Measurements from ENCODE around the gene VENTX. TPM values are rescaled to one million over a fixed set of nuclear protein-coding genes. Genes with fewer than 3 reads are reported as not detected.

Gene VENTX
- total RNA-seq, 1 donor from 2014 or later, result 1.2 TPM

- peaks cover 62% of the 10 kb centered on the region for H3K27me3 Mint-ChIP-seq
- no peaks in the 10 kb centered on the region for H3K9me3 Mint-ChIP-seq (ENCODE audit: low read depth)
- no peak for TF ChIP-seq CTCF (IDR thresholded peaks at IDR 0.05; ENCODE audit: unreplicated experiment)
- no peak overlapping the region for H3K27ac Mint-ChIP-seq
- no peak overlapping the region for H3K4me3 Mint-ChIP-seq (ENCODE audit: low read depth)
- peaks cover 7% of the 10 kb centered on the region for H3K4me1 Mint-ChIP-seq (ENCODE audit: low read depth)
- H3K36me3 Mint-ChIP-seq (ENCODE audit: insufficient read depth), result peaks cover 1% of the 10 kb centered on the region
- no peak for DNase-seq (ENCODE audit: low spot score, unreplicated experiment)
Measured at GRCh38 chr10:133239990-133240389, 2.3 kb downstream of the VENTX start.

GRCh38 chr10:133241501-133242205 is 4.0 kb downstream of the VENTX start:
- Mint-ChIP-seq H3K27ac (no peak overlapping the region), H3K36me3 (ENCODE audit: insufficient read depth) (peaks cover 1% of the 10 kb centered on the region), H3K27me3 (peaks cover 60% of the 10 kb centered on the region), H3K4me3 (ENCODE audit: low read depth) (no peak overlapping the region), H3K4me1 (ENCODE audit: low read depth) (peaks cover 11% of the 10 kb centered on the region), H3K9me3 (ENCODE audit: low read depth) (no peaks in the 10 kb centered on the region)
- no peak for TF ChIP-seq CTCF (IDR thresholded peaks at IDR 0.05; ENCODE audit: unreplicated experiment)
- no peak for DNase-seq (ENCODE audit: low spot score, unreplicated experiment)

- peaks cover 15% of the 10 kb centered on the region for H3K4me1 Mint-ChIP-seq (ENCODE audit: low read depth)
- H3K9me3 Mint-ChIP-seq (ENCODE audit: low read depth), result no peaks in the 10 kb centered on the region
- no peak overlapping the region for H3K4me3 Mint-ChIP-seq (ENCODE audit: low read depth)
- H3K27ac Mint-ChIP-seq, result no peak overlapping the region
- H3K27me3 Mint-ChIP-seq, result peaks cover 57% of the 10 kb centered on the region
- TF ChIP-seq CTCF (IDR thresholded peaks at IDR 0.05; ENCODE audit: unreplicated experiment), result no peak
- peaks cover 1% of the 10 kb centered on the region for H3K36me3 Mint-ChIP-seq (ENCODE audit: insufficient read depth)
- DNase-seq (ENCODE audit: low spot score, unreplicated experiment), result no peak
Measured at GRCh38 chr10:133242611-133243356, 5.1 kb downstream of the VENTX start.

GRCh38 chr10:133243593-133243992 is 5.9 kb downstream of the VENTX start:
- no peak overlapping the region for H3K27ac Mint-ChIP-seq
- H3K4me1 Mint-ChIP-seq (ENCODE audit: low read depth), result peaks cover 14% of the 10 kb centered on the region
- no peak overlapping the region for H3K4me3 Mint-ChIP-seq (ENCODE audit: low read depth)
- no peak for TF ChIP-seq CTCF (IDR thresholded peaks at IDR 0.05; ENCODE audit: unreplicated experiment)
- H3K9me3 Mint-ChIP-seq (ENCODE audit: low read depth), result no peaks in the 10 kb centered on the region
- DNase-seq (ENCODE audit: low spot score, unreplicated experiment), result no peak
- H3K27me3 Mint-ChIP-seq, result peaks cover 52% of the 10 kb centered on the region
- H3K36me3 Mint-ChIP-seq (ENCODE audit: insufficient read depth), result peaks cover 1% of the 10 kb centered on the region

- no peak for DNase-seq (ENCODE audit: low spot score, unreplicated experiment)
- peaks cover 1% of the 10 kb centered on the region for H3K36me3 Mint-ChIP-seq (ENCODE audit: insufficient read depth)
- no peaks in the 10 kb centered on the region for H3K9me3 Mint-ChIP-seq (ENCODE audit: low read depth)
- H3K4me3 Mint-ChIP-seq (ENCODE audit: low read depth), result no peak overlapping the region
- no peak for TF ChIP-seq CTCF (IDR thresholded peaks at IDR 0.05; ENCODE audit: unreplicated experiment)
- H3K27ac Mint-ChIP-seq, result no peak overlapping the region
- peaks cover 10% of the 10 kb centered on the region for H3K4me1 Mint-ChIP-seq (ENCODE audit: low read depth)
- peaks cover 53% of the 10 kb centered on the region for H3K27me3 Mint-ChIP-seq
Measured at GRCh38 chr10:133245439-133246235, 8.0 kb downstream of the VENTX start.
